GM12873 (cell line): ENCODE results near the gene SEZ6L2.

Experiments used
- TF ChIP-seq, protein P1 (sequence below): IDR thresholded peaks from 2 replicates; pipeline ENCODE4 v1.5.1; 2012; ENCODE audit warnings: low read depth, mild to moderate bottlenecking, moderate library complexity, low read length, control low read depth; ENCODE audit not compliant: insufficient read depth; ENCODE audit errors: missing control alignments

The SEZ6L2 gene

DNA sequence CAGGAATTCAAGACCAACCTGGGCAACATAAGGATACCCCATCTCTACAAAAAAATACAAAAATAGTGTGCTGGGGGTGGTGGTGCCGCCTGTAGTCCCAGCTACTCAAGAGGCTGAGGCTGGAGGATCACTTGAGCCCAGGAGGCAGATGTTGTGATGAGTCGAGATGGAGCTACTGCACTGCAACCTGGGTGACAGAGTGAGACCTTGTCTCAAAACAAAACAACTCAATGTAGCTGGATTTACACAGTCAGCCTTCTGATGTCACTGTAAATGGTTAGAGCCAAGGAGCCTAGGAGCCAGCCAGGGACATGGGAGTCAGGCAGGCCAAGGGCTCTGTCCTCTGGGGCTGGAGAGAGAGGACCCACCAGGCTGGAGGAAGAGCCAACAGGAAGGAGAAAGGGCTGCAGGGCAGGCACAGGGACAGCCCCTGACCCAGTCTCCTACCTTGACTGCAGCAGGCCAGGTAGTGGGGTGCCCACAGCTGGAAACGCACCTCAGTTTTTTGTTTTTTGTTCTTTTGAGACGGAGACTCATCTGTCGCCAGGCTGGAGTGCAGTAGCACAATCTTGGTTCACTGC is 44.7 kb downstream of the SEZ6L2 start:
- TF ChIP-seq, protein P1, sequence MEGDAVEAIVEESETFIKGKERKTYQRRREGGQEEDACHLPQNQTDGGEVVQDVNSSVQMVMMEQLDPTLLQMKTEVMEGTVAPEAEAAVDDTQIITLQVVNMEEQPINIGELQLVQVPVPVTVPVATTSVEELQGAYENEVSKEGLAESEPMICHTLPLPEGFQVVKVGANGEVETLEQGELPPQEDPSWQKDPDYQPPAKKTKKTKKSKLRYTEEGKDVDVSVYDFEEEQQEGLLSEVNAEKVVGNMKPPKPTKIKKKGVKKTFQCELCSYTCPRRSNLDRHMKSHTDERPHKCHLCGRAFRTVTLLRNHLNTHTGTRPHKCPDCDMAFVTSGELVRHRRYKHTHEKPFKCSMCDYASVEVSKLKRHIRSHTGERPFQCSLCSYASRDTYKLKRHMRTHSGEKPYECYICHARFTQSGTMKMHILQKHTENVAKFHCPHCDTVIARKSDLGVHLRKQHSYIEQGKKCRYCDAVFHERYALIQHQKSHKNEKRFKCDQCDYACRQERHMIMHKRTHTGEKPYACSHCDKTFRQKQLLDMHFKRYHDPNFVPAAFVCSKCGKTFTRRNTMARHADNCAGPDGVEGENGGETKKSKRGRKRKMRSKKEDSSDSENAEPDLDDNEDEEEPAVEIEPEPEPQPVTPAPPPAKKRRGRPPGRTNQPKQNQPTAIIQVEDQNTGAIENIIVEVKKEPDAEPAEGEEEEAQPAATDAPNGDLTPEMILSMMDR = no peak

GRCh38 chr16:29852654-29853053 is 46.7 kb downstream of the SEZ6L2 start:
- TF ChIP-seq, protein P1 = no peak

GRCh38 chr16:29850998-29851397 is 48.4 kb downstream of the SEZ6L2 start:
- TF ChIP-seq, protein P1 = no peak

DNA sequence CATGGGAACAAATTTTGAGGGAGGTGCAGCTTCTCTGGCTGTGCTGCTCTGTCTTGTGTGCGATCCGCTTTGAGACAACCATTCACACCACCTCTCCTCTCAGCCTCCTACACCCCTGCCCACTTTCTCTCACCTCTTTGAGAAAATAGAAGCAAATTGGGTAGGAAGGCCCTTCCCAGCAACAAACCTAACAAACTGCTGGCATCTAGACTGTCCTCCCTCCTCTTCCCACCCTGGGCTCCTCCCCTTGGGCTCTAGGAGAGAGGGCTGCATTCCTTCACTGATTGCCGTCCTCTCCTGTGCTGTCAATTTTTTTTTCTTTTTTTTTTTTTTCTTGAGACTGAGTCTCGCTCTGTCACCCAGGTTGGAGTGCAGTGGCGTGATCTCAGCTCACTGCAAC is 49.8 kb downstream of the SEZ6L2 start:
- TF ChIP-seq, protein P1 = no peak

- TF ChIP-seq, protein P1 = peak; percentile 99
These were observed 50.7 kb downstream of the SEZ6L2 start for GRCh38 chr16:29848420-29849297.

DNA sequence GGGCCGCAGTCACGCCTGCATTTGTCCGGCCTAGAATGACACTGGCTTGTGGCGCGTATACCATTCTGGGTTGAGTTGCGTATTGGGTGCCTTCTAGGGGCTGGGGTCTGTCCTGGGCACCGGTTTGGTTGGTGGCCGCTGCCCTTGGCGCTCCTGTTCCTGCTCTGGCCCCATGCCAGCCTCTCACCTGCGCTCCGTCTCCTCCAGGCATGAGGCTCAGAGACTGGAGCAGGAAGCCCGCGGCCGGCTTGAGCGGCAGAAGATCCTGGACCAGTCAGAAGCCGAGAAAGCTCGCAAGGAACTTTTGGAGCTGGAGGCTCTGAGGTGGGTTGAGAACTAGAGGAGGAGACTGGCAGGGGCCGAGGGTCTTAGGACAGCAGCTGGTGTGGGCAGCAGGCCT is 53.7 kb downstream of the SEZ6L2 start:
- TF ChIP-seq, protein P1 = no peak

- TF ChIP-seq, protein P1 = no peak
These were observed 54.6 kb downstream of the SEZ6L2 start for GRCh38 chr16:29844575-29845331.
